HepG2 (cell line): Measurements from ENCODE around the gene GNB1. TPM values are rescaled to one million over a fixed set of nuclear protein-coding genes. Genes with fewer than 3 reads are reported as not detected.

Experiments used
- ARNT2 ChIP-seq: sonication (generic); formaldehyde crosslinking; IDR thresholded peaks from 2 replicates; pipeline ENCODE4 v1.8.0; 2022; ENCODE audit warnings: mild to moderate bottlenecking, low read depth, missing genetic modification reagents, moderate library complexity
- DMAP1 ChIP-seq: IDR thresholded peaks from 2 replicates; pipeline ENCODE4 v1.6.1; 2016
- FOXP1 ChIP-seq, 2 experiments: fragments of 450-650 bp in 1 of 2; IDR thresholded peaks; 2 replicates each; pipeline ENCODE4 v1.6.1; 2017 to 2018; ENCODE audit warnings: antibody characterized with exemption in 1 of 2
- HDAC6 ChIP-seq: fragments of 200-600 bp; sonication (generic); IDR thresholded peaks from 2 replicates; pipeline ENCODE4 v1.7.0; 2017; ENCODE audit warnings: mild to moderate bottlenecking, antibody characterized with exemption, low read length, low read depth
- HOXD1 ChIP-seq: sonication (generic); formaldehyde crosslinking; IDR thresholded peaks from 2 replicates; pipeline ENCODE4 v1.5.0; 2020; ENCODE audit warnings: missing genetic modification reagents
- ISX ChIP-seq: sonication (generic); formaldehyde crosslinking; conservative IDR thresholded peaks from 2 replicates; pipeline ENCODE4 v1.5.0; 2020; ENCODE audit warnings: missing genetic modification reagents
- KDM4B ChIP-seq: sonication (generic); formaldehyde crosslinking; IDR thresholded peaks from 2 replicates; pipeline ENCODE4 v1.4.0; 2020; ENCODE audit warnings: missing genetic modification reagents
- KMT2A ChIP-seq: sonication (generic); formaldehyde crosslinking; IDR thresholded peaks from 2 replicates; pipeline ENCODE4 v1.4.0; 2020; ENCODE audit warnings: missing genetic modification reagents
- NBN ChIP-seq: fragments of 450-650 bp; conservative IDR thresholded peaks from 2 replicates; pipeline ENCODE4 v1.6.1; 2017
- PATZ1 ChIP-seq: sonication (generic); formaldehyde crosslinking; IDR thresholded peaks from 2 replicates; pipeline ENCODE4 v1.4.0; 2020; ENCODE audit warnings: missing genetic modification reagents
- POGK ChIP-seq: sonication (generic); formaldehyde crosslinking; conservative IDR thresholded peaks from 2 replicates; pipeline ENCODE4 v1.8.0; 2022; ENCODE audit warnings: mild to moderate bottlenecking, moderate library complexity, missing genetic modification reagents
- RBFOX2 ChIP-seq: fragments of 200-400 bp; formaldehyde crosslinking; IDR thresholded peaks from 2 replicates; pipeline ENCODE4 v1.6.1; 2017; ENCODE audit warnings: low read depth, mild to moderate bottlenecking, low read length
- RFX3 ChIP-seq: IDR thresholded peaks from 2 replicates; pipeline ENCODE4 v1.6.1; 2016; ENCODE audit warnings: missing biosample characterization, missing genetic modification reagents
- SIX1 ChIP-seq: sonication (generic); formaldehyde crosslinking; IDR thresholded peaks from 2 replicates; pipeline ENCODE4 v1.4.0; 2020; ENCODE audit warnings: missing genetic modification reagents, borderline replicate concordance
- TOPORS ChIP-seq: sonication (generic); formaldehyde crosslinking; IDR thresholded peaks from 2 replicates; pipeline ENCODE4 v1.8.0; 2023; ENCODE audit warnings: mild to moderate bottlenecking, missing genetic modification reagents
- YY1 ChIP-seq: IDR thresholded peaks from 2 replicates; pipeline ENCODE4 v1.6.1; 2011; ENCODE audit warnings: low read length, low read depth, moderate library complexity, mild to moderate bottlenecking; ENCODE audit not compliant: insufficient read depth, insufficient replicate concordance
- ZBTB38 ChIP-seq: sonication (generic); formaldehyde crosslinking; IDR thresholded peaks from 2 replicates; pipeline ENCODE4 v1.5.1; 2020; ENCODE audit warnings: mild to moderate bottlenecking, missing genetic modification reagents
- ZFP90 ChIP-seq: sonication (generic); formaldehyde crosslinking; IDR thresholded peaks from 2 replicates; pipeline ENCODE4 v1.8.0; 2022; ENCODE audit warnings: missing genetic modification reagents, mild to moderate bottlenecking, inconsistent platforms, borderline replicate concordance
- ZNF503 ChIP-seq: sonication (generic); formaldehyde crosslinking; IDR thresholded peaks from 2 replicates; pipeline ENCODE4 v1.4.0; 2020; ENCODE audit warnings: missing genetic modification reagents
- ZNF546 ChIP-seq: sonication (generic); formaldehyde crosslinking; conservative IDR thresholded peaks from 2 replicates; pipeline ENCODE4 v1.8.1; 2023; ENCODE audit warnings: mild to moderate bottlenecking, missing genetic modification reagents
- ZNF720 ChIP-seq: sonication (generic); formaldehyde crosslinking; IDR thresholded peaks from 2 replicates; pipeline ENCODE4 v1.4.0; 2020; ENCODE audit warnings: missing genetic modification reagents
- ZNF737 ChIP-seq: sonication (generic); formaldehyde crosslinking; IDR thresholded peaks from 2 replicates; pipeline ENCODE4 v1.5.0; 2020; ENCODE audit warnings: missing genetic modification reagents, mild to moderate bottlenecking, borderline replicate concordance
- ZNF761 ChIP-seq: sonication (generic); formaldehyde crosslinking; conservative IDR thresholded peaks from 2 replicates; pipeline ENCODE4 v1.4.0; 2020; ENCODE audit warnings: mild to moderate bottlenecking, missing genetic modification reagents
- ZNF773 ChIP-seq: sonication (generic); formaldehyde crosslinking; IDR thresholded peaks from 2 replicates; pipeline ENCODE4 v1.4.0; 2020; ENCODE audit warnings: missing genetic modification reagents, borderline replicate concordance
- ZNF777 ChIP-seq: sonication (generic); formaldehyde crosslinking; IDR thresholded peaks from 2 replicates; pipeline ENCODE4 v1.4.0; 2020; ENCODE audit warnings: missing genetic modification reagents
- ZNF83 ChIP-seq: sonication (generic); formaldehyde crosslinking; IDR thresholded peaks from 2 replicates; pipeline ENCODE4 v1.4.0; 2020; ENCODE audit warnings: missing genetic modification reagents, mild to moderate bottlenecking, borderline replicate concordance
- ZNF879 ChIP-seq: sonication (generic); formaldehyde crosslinking; IDR thresholded peaks from 2 replicates; pipeline ENCODE4 v1.8.1; 2023; ENCODE audit warnings: missing genetic modification reagents
- polyA plus RNA-seq, 8 experiments: library from polyadenylated mRNA; depleted of rRNA in 3 of 8; stranded (reverse) in 7 of 8; unstranded in 1 of 8; fragments of >200 nt; fragmentation: Illumina TruSeq in 4 of 8; extraction: Trizol in 4 of 8; gene quantifications; 2 replicates each; pipeline versions ENCODE4 v1.2.1 to v1.2.3, GENCODE V29; 2011 to 2016; ENCODE audit warnings: low read depth in 4 of 8, missing spikeins in 1 of 8, mixed read lengths in 1 of 8; ENCODE audit not compliant: insufficient read depth in 1 of 8
- total RNA-seq, 5 experiments: library from RNA; depleted of rRNA; stranded (reverse); fragments of >200 nt; fragmentation: Illumina TruSeq; extraction: Trizol; gene quantifications; 2 replicates each; pipeline ENCODE4 v1.2.3, GENCODE V29; 2016; ENCODE audit warnings: low read depth in 1 of 5

Gene GNB1
- total and polyA plus RNA-seq, 2 of the 13 experiments (the other 11 are each of a cell fraction or from before 2014, with no cell fraction given): 66.2 to 327 TPM

DNA sequence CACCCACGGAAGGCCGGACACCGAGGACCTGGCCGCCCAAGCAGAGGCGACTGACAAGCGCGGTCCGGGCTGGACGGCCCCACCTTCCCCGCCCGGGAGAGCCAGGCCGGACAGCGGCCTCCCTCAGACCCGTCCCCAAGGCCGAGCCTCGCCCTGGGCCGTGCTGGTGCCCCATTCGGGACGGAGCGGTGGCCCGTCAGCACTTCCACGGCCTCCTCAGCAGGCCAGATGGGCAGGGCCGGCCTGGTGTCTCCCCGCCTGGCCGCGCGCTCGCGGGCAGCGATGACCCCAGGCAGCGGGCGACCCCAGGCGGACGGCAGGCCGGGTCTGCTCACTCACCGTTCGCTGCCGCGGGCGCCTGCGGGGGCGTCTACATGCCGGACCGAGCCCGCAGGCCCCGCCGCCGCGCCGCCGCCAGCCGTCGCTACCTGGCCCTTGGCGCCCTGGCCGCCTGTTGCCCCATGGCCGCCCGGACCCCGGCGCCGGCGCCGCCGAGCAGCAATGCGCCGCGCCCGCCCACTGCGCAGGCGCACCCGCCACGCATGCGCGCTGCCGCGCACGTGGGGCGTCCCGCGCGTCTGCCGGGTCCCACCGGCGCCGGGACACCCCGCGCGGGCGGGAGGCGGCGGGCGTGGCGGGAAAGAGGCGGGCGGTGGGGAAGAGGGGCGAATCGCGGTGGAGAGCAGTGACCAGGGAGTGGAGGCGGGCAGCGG is 112.8 kb downstream of the GNB1 start, which contains the start of gene NADK (continued):
- TF ChIP-seq PATZ1 (0 out of 2 replicates have a peak, but pooled peaks have one; percentile 22), ZNF720 (CRISPR knock-in tag) (no peak), ZNF83 (no peak), DMAP1 (CRISPR knock-in tag) (no peak), ZFP90 (CRISPR knock-in tag) (no peak; the same call in 1 of the 2 replicates), TOPORS (CRISPR knock-in tag) (no peak), ZNF503 (CRISPR knock-in tag) (0 out of 2 replicates have a peak, but pooled peaks have one; percentile 22), RFX3 (CRISPR knock-in tag) (no peak), ISX (no peak), ZNF761 (CRISPR knock-in tag) (0 out of 2 replicates have a peak, but pooled peaks have one; percentile 58), YY1 (peak; percentile 78), KDM4B (CRISPR knock-in tag) (no peak), ZNF737 (CRISPR knock-in tag) (no peak), HDAC6 (no peak), ZNF773 (CRISPR knock-in tag) (no peak), NBN (no peak), SIX1 (CRISPR knock-in tag) (no peak), KMT2A (no peak), ZBTB38 (CRISPR knock-in tag) (no peak), ZNF546 (CRISPR knock-in tag) (no peak; the same call in 1 of the 2 replicates), ZNF879 (CRISPR knock-in tag) (0 out of 2 replicates have a peak, but pooled peaks have one; percentile 21), RBFOX2 (no peak; the same call in 1 of the 2 replicates), FOXP1 (IDR thresholded peaks at IDR 0.05) (no peak), FOXP1 (CRISPR knock-in tag; IDR thresholded peaks at IDR 0.05) (no peak), HOXD1 (no peak), POGK (CRISPR knock-in tag) (no peak), ZNF777 (CRISPR knock-in tag) (no peak), ARNT2 (no peak; the same call in 1 of the 2 replicates)
